HCT116 (cell line): ENCODE measurements around the gene EGFL8. TPM values are rescaled to one million over a fixed set of nuclear protein-coding genes. Genes with fewer than 3 reads are reported as not detected.

Experiments used
- ATAC-seq: fragments of 200-7000 bp; cut with Tn5 transposase; 2 replicates; pipeline ENCODE4 v1.9.1; 2020; ENCODE audit warnings: mild to moderate bottlenecking, moderate library complexity
- BruUV-seq: library from RNA; stranded (reverse); fragments of 400-500 nt; replicated peaks from 2 replicates; lab custom pipeline; 2021; lab: Mats Ljungman, UMichigan
- CTCF ChIA-PET: fragments of 300-600 bp; sonication (Branson Sonifier 250); formaldehyde crosslinking; loops from one replicate; lab custom pipeline; 2021; ENCODE audit warnings: antibody characterized with exemption; lab: Charles Lee
- POLR2A ChIA-PET: fragments of 300-600, 350-600 bp; sonication (Branson Sonifier 250); formaldehyde crosslinking; loops from one replicate; lab custom pipeline; 2021; ENCODE audit warnings: antibody characterized with exemption; lab: Charles Lee
- RAD21 ChIA-PET, 2 experiments: fragments of 300-600 bp; sonication (Branson Sonifier 250); formaldehyde crosslinking; loops; one replicate each; lab custom pipeline; 2023; ENCODE audit warnings: low total read pairs in 2 of 2; ENCODE audit not compliant: uncharacterized antibody in 2 of 2, unreplicated experiment in 2 of 2, low non-redundant PET in 1 of 2; lab: Charles Lee
- DNase-seq: peaks from one replicate; pipeline ENCODE4 v3.0.0-alpha.2; 2010; ENCODE audit warnings: low read depth, low spot score
- H2AFZ ChIP-seq: fragments of 200-600 bp; shearing (Covaris generic), sonication (generic); 2 replicates; pipeline ENCODE4 v1.6.1; 2017; ENCODE audit warnings: low read depth, mixed run types, mixed read lengths, antibody characterized with exemption, low read length; ENCODE audit not compliant: poor library complexity, severe bottlenecking
- H3K27ac ChIP-seq: 2 replicates; pipeline ENCODE4 v1.5.1; 2012; ENCODE audit warnings: low read depth, low read length
- H3K27me3 ChIP-seq: fragments of 200-600 bp; sonication (generic); 2 replicates; pipeline ENCODE4 v1.6.1; 2016; ENCODE audit warnings: mixed run types, low read length, mixed read lengths; ENCODE audit not compliant: insufficient read depth
- H3K36me3 ChIP-seq, 2 experiments: fragments of 200-500 bp in 1 of 2; fragments of 200-600 bp in 1 of 2; sonication (Bioruptor generic) in 1 of 2; sonication (generic) in 1 of 2; 2 replicates each; pipeline versions ENCODE4 v1.5.1 to v1.6.1; 2014 to 2016; ENCODE audit warnings: low read length in 2 of 2, inconsistent platforms in 1 of 2, mixed read lengths in 1 of 2, mixed run types in 1 of 2; ENCODE audit not compliant: insufficient read depth in 2 of 2, control insufficient read depth in 1 of 2
- H3K4me1 ChIP-seq, 2 experiments: fragments of 200-600 bp in 1 of 2; sonication (generic) in 1 of 2; 2 replicates each; pipeline versions ENCODE4 v1.5.1 to v1.6.1; 2012 to 2017; ENCODE audit warnings: low read length in 2 of 2, inconsistent platforms in 1 of 2, mild to moderate bottlenecking in 1 of 2, mixed read lengths in 1 of 2, mixed run types in 1 of 2, moderate library complexity in 1 of 2; ENCODE audit not compliant: insufficient read depth in 2 of 2, control insufficient read depth in 1 of 2
- H3K4me2 ChIP-seq: fragments of 200-600 bp; sonication (generic); 2 replicates; pipeline ENCODE4 v1.6.1; 2017; ENCODE audit warnings: mixed run types, low read length, mixed read lengths
- H3K4me3 ChIP-seq, 2 experiments: fragments of 200-600 bp in 1 of 2; sonication (generic) in 1 of 2; replicated peaks in 1 of 2; 2 replicates each; pipeline ENCODE4 v1.5.1; 2011 to 2016; ENCODE audit warnings: low read length in 2 of 2, control low read depth in 1 of 2, low read depth in 1 of 2, mild to moderate bottlenecking in 1 of 2, mixed read lengths in 1 of 2, mixed run types in 1 of 2
- H3K79me2 ChIP-seq: fragments of 200-600 bp; sonication (generic); 2 replicates; pipeline ENCODE4 v1.6.1; 2017; ENCODE audit warnings: mild to moderate bottlenecking, mixed run types, low read length, moderate library complexity, mixed read lengths; ENCODE audit not compliant: insufficient read depth
- H3K9ac ChIP-seq: fragments of 200-600 bp; sonication (generic); 2 replicates; pipeline ENCODE4 v1.6.1; 2016; ENCODE audit warnings: low read length, mixed read lengths
- H3K9me2 ChIP-seq: fragments of 200-600 bp; sonication (generic), shearing (Covaris generic); 2 replicates; pipeline ENCODE4 v1.6.1; 2017; ENCODE audit warnings: mixed run types, mild to moderate bottlenecking, moderate library complexity; ENCODE audit not compliant: insufficient read depth
- H3K9me3 ChIP-seq, 2 experiments: fragments of 200-500 bp in 1 of 2; fragments of 200-600 bp in 1 of 2; sonication (Bioruptor generic) in 1 of 2; sonication (generic) in 1 of 2; 2 replicates each; pipeline ENCODE4 v1.6.1; 2014 to 2017; ENCODE audit warnings: low read length in 2 of 2, mixed read lengths in 2 of 2, inconsistent platforms in 1 of 2, low read depth in 1 of 2, mild to moderate bottlenecking in 1 of 2, mixed run types in 1 of 2, moderate library complexity in 1 of 2; ENCODE audit not compliant: control insufficient read depth in 1 of 2, insufficient read depth in 1 of 2
- H4K20me1 ChIP-seq: fragments of 200-600 bp; sonication (generic), shearing (Covaris generic); 2 replicates; pipeline ENCODE4 v1.6.1; 2017; ENCODE audit warnings: mixed run types, mild to moderate bottlenecking, moderate library complexity; ENCODE audit not compliant: insufficient read depth
- CBX3 ChIP-seq: IDR thresholded peaks from 2 replicates; pipeline ENCODE4 v1.6.1; 2012; ENCODE audit warnings: low read depth
- CTCF ChIP-seq, 3 experiments: fragments of 200-600 bp in 1 of 3; sonication (generic) in 1 of 3; IDR thresholded peaks in 2 of 3; conservative IDR thresholded peaks in 1 of 3; 2 replicates each; pipeline ENCODE4 v1.5.1; 2012 to 2017; ENCODE audit warnings: low read depth in 2 of 3, low read length in 2 of 3, antibody characterized with exemption in 1 of 3, borderline replicate concordance in 1 of 3, control low read depth in 1 of 3, mild to moderate bottlenecking in 1 of 3, mixed read lengths in 1 of 3, mixed run types in 1 of 3, moderate library complexity in 1 of 3; ENCODE audit not compliant: insufficient read depth in 1 of 3
- EGR1 ChIP-seq: IDR thresholded peaks from 2 replicates; pipeline ENCODE4 v1.6.1; 2012; ENCODE audit warnings: low read depth
- ELF1 ChIP-seq: IDR thresholded peaks from 2 replicates; pipeline ENCODE4 v1.6.1; 2012; ENCODE audit warnings: low read depth, borderline replicate concordance
- EZH2 ChIP-seq: fragments of 200-600 bp; sonication (generic); IDR thresholded peaks from 2 replicates; pipeline ENCODE4 v1.6.1; 2017; ENCODE audit warnings: antibody characterized with exemption, mixed run types
- EZH2phosphoT487 ChIP-seq: fragments of 200-600 bp; IDR thresholded peaks from 2 replicates; pipeline ENCODE4 v1.6.1; 2018; ENCODE audit warnings: antibody characterized with exemption, borderline replicate concordance
- FOSL1 ChIP-seq: IDR thresholded peaks from 2 replicates; pipeline ENCODE4 v1.6.1; 2012; ENCODE audit warnings: low read depth
- JUND ChIP-seq: IDR thresholded peaks from 2 replicates; pipeline ENCODE4 v1.6.1; 2012
- POLR2A ChIP-seq: IDR thresholded peaks from 2 replicates; pipeline ENCODE4 v1.7.0; 2011; ENCODE audit warnings: borderline replicate concordance; ENCODE audit not compliant: insufficient read depth, insufficient read length; ENCODE audit errors: extremely low read depth
- RAD21 ChIP-seq: IDR thresholded peaks from 2 replicates; pipeline ENCODE4 v1.6.1; 2012; ENCODE audit warnings: low read depth, mild to moderate bottlenecking
- SRF ChIP-seq: IDR thresholded peaks from 2 replicates; pipeline ENCODE4 v1.6.1; 2012; ENCODE audit warnings: low read depth
- TCF7L2 ChIP-seq: IDR thresholded peaks from 2 replicates; pipeline ENCODE4 v1.7.0; 2011; ENCODE audit warnings: borderline replicate concordance, inconsistent platforms; ENCODE audit not compliant: insufficient read depth, insufficient read length; ENCODE audit errors: extremely low read depth
- YY1 ChIP-seq: IDR thresholded peaks from 2 replicates; pipeline ENCODE4 v1.6.1; 2011; ENCODE audit warnings: low read length, low read depth, moderate library complexity, mild to moderate bottlenecking; ENCODE audit not compliant: insufficient replicate concordance; ENCODE audit errors: extremely low read depth
- ZBTB33 ChIP-seq: IDR thresholded peaks from 2 replicates; pipeline ENCODE4 v1.6.1; 2011; ENCODE audit warnings: mild to moderate bottlenecking, low read length, moderate library complexity; ENCODE audit not compliant: insufficient replicate concordance; ENCODE audit errors: extremely low read depth
- ZNF274 ChIP-seq: fragments of 200-500 bp; sonication (Bioruptor generic); IDR thresholded peaks from 2 replicates; pipeline ENCODE4 v1.6.1; 2014; ENCODE audit warnings: mild to moderate bottlenecking, low read depth, low read length, inconsistent platforms
- intact Hi-C: fragments of 100-400 bp; cut with micrococcal nuclease; formaldehyde crosslinking; loops from 2 replicates; pipeline ENCODE4 v1.10.0; 2022
- total RNA-seq: library from RNA; stranded (reverse); gene quantifications from one replicate; pipeline ENCODE4 v1.2.1, GENCODE V29; 2021; ENCODE audit not compliant: unreplicated experiment
- TF ChIP-seq, protein P1 (sequence below): IDR thresholded peaks from 2 replicates; pipeline ENCODE4 v1.6.1; 2012

EGFL8 gene
- total RNA-seq, 1 experiment from 2014 or later, result 29.0 TPM

- no peak for TF ChIP-seq ZBTB33
Observed at GRCh38 chr6:32146687-32147086, 17.7 kb upstream of the EGFL8 start (continued).

- H3K9ac ChIP-seq, result no peak overlapping the region
- H3K27ac ChIP-seq, result no peak overlapping the region
- POLR2A ChIA-PET, result no interaction called here
- TF ChIP-seq ZBTB33 (no peak), SRF (no peak), EZH2phosphoT487 (no peak), RAD21 (no peak), POLR2A (no peak), FOSL1 (no peak), CTCF (IDR thresholded peaks at IDR 0.05 in 2 of 3, conservative IDR thresholded peaks at IDR 0.05 in 1 of 3; ENCODE audit: borderline replicate concordance in 1 of 3, insufficient read depth in 1 of 3, low read depth in 2 of 3, low read length in 2 of 3) (no peak), EGR1 (no peak), YY1 (no peak), ELF1 (no peak), EZH2 (no peak), ZNF274 (no peak), TCF7L2 (no peak), CBX3 (no peak), JUND (no peak)
- TF ChIP-seq, protein P1, sequence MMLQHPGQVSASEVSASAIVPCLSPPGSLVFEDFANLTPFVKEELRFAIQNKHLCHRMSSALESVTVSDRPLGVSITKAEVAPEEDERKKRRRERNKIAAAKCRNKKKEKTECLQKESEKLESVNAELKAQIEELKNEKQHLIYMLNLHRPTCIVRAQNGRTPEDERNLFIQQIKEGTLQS, result no peak
- H3K4me3 ChIP-seq, result no peak overlapping the region
- H3K27me3 ChIP-seq, result no peaks in the 10 kb centered on the region
- BruUV-seq, result no TSS peak
- no peak overlapping the region for H2AFZ ChIP-seq
- no peaks in the 10 kb centered on the region for H3K9me3 ChIP-seq
- RAD21 ChIA-PET, result no interaction called here
- DNase-seq, result no peak
- no peaks in the 10 kb centered on the region for H3K79me2 ChIP-seq
- H3K4me1 ChIP-seq, result peaks cover 4 to 6% of the 10 kb centered on the region in 2 experiments; a peak in 3 of 4 replicates
- no peak for ATAC-seq
- H3K9me2 ChIP-seq, result no peaks in the 10 kb centered on the region
- H3K36me3 ChIP-seq, result no peaks in the 10 kb centered on the region
- intact Hi-C loops, result no loop called here
- H4K20me1 ChIP-seq, result no peaks in the 10 kb centered on the region
- H3K4me2 ChIP-seq, result no peak overlapping the region
- CTCF ChIA-PET, result no interaction called here
Observed at GRCh38 chr6:32147401-32148132, 16.8 kb upstream of the EGFL8 start.
